AG04449 (cell line): ENCODE data around the gene ABHD8.

Experiments used
- CTCF ChIA-PET: fragments of 350-600 bp; formaldehyde crosslinking; extraction: SDS; loops from one replicate; lab custom pipeline; 2021; ENCODE audit warnings: antibody characterized with exemption; lab: Yijun Ruan, JAX
- POLR2A ChIA-PET: fragments of 400-600, 350-600 bp; formaldehyde crosslinking; extraction: SDS; loops from one replicate; lab custom pipeline; 2020; ENCODE audit warnings: antibody characterized with exemption, inconsistent platforms; lab: Yijun Ruan, JAX
- DNase-seq: peaks from one replicate; pipeline ENCODE4 v3.0.0-alpha.2; 2010; ENCODE audit warnings: low read depth, low spot score
- H3K4me3 ChIP-seq: 2 replicates; pipeline ENCODE4 v1.5.1; 2011; ENCODE audit warnings: low read depth, mild to moderate bottlenecking, control low read depth, low read length
- CTCF ChIP-seq: IDR thresholded peaks from one replicate; pipeline ENCODE4 v1.5.1; 2011; ENCODE audit warnings: mild to moderate bottlenecking, moderate library complexity, low read length, control low read depth, inconsistent platforms; ENCODE audit not compliant: insufficient read depth; ENCODE audit errors: missing control alignments

ABHD8 gene

GRCh38 chr19:17286263-17286662 is 17.0 kb downstream of the ABHD8 start:
- no peak for TF ChIP-seq CTCF
- POLR2A ChIA-PET, result no interaction called here
- no peak for DNase-seq
- CTCF ChIA-PET, result interaction anchor here (1.4 to 6.9 kb wide), 4 partner anchors 19 to 221 kb away, joined by 3 to 44 read pairs (median 6); partner anchors contain the start of gene BABAM1
- no peak overlapping the region for H3K4me3 ChIP-seq

GRCh38 chr19:17285415-17286135 is 17.6 kb downstream of the ABHD8 start:
- ChIA-PET POLR2A (no interaction called here), CTCF (interaction anchor here (0.6 to 6.9 kb wide), 4 partner anchors 80 to 220 kb away, joined by 3 to 44 read pairs (median 4); no protein-coding TSS in a partner anchor)
- TF ChIP-seq CTCF, result no peak

GRCh38 chr19:17283504-17283996 is 19.7 kb downstream of the ABHD8 start:
- CTCF ChIA-PET, result interaction anchor here (0.7 to 6.9 kb wide), 24 partner anchors 8 to 511 kb away, joined by 3 to 80 read pairs (median 4); partner anchors contain the start of genes BABAM1, MRPL34 and USHBP1
- no peak for TF ChIP-seq CTCF
- H3K4me3 ChIP-seq, result no peak overlapping the region
- no peak for DNase-seq
- POLR2A ChIA-PET, result no interaction called here

More at GRCh38 chr19:17285415-17286135, 17.6 kb downstream of the ABHD8 start:
- H3K4me3 ChIP-seq, result no peak overlapping the region
- DNase-seq, result no peak

GRCh38 chr19:17282488-17283125 is 20.6 kb downstream of the ABHD8 start:
- CTCF ChIA-PET, result interaction anchor here (0.8 to 6.9 kb wide), 28 partner anchors 9 to 510 kb away, joined by 3 to 80 read pairs (median 4); partner anchors contain the start of genes BABAM1, MRPL34, OCEL1 and USHBP1

GRCh38 chr19:17281391-17282304 is 21.6 kb downstream of the ABHD8 start, which contains the start of gene ANKLE1:
TSS of gene ANKLE1 (plus strand) at chr19:17281901. CDS start at chr19:17281921, 20 bp downstream.
- ChIA-PET CTCF (interaction anchor here (0.7 to 6.9 kb wide), 29 partner anchors 9 to 220 kb away, joined by 3 to 80 read pairs (median 4); partner anchors contain the start of genes BABAM1, MRPL34, OCEL1 and USHBP1), POLR2A (interaction anchor here (1.1 kb wide), 1 partner anchor 22 kb away, joined by 3 read pairs; the partner anchor contains the start of gene ABHD8)
- peak within 1 kb of the TSS; percentile 45 for H3K4me3 ChIP-seq
- no peak for DNase-seq
- TF ChIP-seq CTCF, result no peak

More at GRCh38 chr19:17282488-17283125, 20.6 kb downstream of the ABHD8 start:
- peak; percentile 98 for TF ChIP-seq CTCF
- H3K4me3 ChIP-seq, result peak overlapping the region; percentile 45
- DNase-seq, result no peak
- POLR2A ChIA-PET, result no interaction called here
